HG02623 (cell line): Measurements from ENCODE around the gene STARD10.

Source experiments
- ATAC-seq: cut with Tn5 transposase; IDR thresholded peaks from one replicate; pipeline ENCODE4 v1.9.1; 2021; ENCODE audit warnings: moderate library complexity; ENCODE audit not compliant: unreplicated experiment

Gene STARD10

DNA sequence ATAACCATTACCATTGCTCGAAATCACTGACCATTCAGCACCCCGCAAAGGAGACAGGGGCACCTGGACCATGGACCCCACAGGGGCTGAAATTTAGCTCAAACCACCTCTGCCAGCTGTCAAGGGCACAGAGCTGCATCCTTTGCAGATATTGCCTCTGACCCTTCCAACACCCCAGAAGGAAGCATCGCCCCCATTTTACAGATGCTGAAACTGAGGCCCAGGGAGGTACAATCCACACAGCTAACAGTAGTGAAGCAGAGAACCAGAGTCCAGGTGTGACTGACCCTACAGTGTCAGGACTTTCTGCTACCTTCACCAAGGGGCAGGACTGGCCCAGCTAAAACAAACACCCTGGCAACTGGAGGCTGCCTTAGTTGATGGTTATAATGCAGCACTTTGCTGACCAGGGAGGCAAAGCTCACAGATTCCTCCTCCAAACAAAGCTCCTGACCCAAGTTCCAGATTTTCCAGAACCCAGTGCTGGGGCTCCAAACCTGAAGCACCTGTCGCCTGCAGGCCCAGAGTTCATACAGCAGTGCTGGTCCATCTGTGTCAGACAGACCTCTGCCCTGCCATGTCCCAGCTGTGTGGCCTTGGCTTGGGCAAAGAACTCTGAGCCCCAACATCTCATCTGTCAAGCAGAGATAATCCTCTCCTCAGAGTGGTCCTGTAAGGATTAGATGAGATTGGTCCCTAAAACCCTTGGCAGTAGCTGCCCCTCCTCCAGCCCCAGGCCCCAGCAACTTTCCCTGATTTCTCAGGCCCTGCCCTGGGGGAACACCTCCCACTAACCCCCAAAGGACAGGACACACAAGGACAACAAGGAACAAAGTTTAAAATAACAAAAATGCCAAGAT, 26.4 kb downstream of the STARD10 start:
- ATAC-seq: no peak

- ATAC-seq: no peak
Measured at GRCh38 chr11:72766152-72766902, 27.5 kb downstream of the STARD10 start.

DNA sequence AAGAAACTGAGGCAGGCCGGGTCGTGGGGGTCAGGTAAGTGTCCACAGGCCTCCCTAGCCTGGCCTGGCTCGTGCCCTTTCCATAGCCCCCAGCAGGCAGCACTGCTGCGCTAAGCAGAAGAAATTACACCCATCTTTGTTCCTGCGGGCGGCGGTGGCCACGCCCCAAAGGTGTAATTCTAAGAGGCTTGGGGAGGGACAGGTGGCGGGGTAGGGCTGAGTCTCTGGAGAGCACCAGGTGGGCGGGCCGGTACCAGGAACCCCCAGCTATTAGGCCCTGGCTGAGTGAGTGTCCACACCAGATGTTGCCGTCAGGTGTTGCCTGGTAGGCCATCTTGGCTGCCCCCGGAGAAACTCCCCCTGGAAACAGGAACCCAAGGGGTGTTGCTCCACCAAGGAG, 29.3 kb downstream of the STARD10 start:
- ATAC-seq: no peak

DNA sequence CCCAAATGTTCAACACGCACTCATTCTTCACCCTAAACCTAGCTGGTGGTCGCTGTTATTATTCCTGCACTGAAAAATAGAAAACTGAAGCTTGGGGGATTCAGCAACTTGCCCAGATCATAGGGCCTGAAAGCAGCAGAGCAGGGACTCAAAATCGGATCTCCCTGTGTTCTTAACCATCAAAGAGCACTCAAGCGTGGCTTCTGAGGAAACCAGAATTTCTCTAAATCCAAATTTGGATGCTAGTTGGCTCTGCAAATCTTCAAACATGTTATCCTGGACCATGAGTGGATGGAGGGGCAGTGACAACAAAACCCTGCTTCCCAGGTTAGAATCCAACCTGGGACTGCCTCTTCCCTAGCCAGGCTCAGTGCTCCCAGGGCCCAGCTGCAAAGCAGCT, 30.0 kb downstream of the STARD10 start:
- ATAC-seq: no peak

DNA sequence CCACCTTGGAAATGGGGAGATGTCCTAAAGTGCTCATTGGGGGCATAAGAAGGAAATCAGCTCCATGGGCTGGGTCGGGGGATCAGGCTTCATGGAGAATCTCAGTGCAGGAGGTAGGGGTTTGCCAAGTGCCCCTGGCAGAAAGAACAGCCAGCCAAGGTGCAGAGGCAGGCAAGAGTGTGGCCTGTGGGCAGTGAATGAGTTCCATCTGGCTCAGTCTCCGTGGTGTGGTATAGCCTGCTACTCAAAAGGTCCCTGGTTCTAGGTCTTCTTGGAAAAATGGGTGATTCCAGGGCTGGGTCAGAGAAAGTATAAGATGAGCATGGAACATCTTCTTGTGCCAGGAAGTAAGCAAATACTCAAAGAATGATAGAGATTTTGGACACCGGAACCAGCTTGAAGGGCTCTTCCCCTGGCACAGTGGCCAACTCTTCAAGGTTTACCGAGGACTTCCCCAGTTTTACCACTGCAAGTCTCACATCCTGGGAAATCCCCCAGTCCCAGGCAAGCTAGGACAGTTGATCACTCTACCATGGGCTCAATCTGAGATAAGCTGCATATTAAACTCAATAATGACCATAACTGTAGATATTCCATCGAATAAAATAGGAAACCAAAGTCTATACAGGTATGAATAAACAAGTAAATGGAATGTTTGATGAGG, 31.1 kb downstream of the STARD10 start:
- ATAC-seq: no peak

GRCh38 chr11:72760539-72761405, 33.1 kb downstream of the STARD10 start:
- ATAC-seq: no peak

DNA sequence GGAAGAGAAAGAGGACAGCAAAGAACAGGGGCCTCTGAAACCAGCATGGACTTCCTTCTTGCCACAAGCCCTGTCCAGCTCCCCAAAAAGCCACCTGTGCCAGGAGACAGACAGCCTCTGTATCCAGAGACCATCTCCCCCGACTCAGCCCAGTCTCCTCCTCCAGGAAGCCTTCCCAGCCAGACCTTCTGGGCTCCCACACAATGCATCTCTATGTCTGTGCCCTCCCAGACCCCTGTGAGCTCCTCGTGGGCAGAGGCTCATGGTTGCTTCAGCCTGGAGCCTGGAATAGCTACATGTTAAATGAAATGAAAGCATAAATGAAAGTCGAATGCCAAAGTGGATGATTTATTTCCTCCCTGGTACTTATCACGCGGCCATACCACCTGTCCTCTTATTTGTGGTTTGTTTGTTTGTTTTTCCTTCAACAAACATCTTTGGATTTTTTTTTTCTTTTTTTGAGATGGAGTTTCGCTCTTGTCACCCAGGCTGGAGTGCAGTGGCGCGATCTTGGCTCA, 34.3 kb downstream of the STARD10 start:
- no peak for ATAC-seq

GRCh38 chr11:72758690-72759389, 35.0 kb downstream of the STARD10 start:
- ATAC-seq: no peak

- no peak for ATAC-seq
Measured at GRCh38 chr11:72758304-72758689, 35.5 kb downstream of the STARD10 start.

DNA sequence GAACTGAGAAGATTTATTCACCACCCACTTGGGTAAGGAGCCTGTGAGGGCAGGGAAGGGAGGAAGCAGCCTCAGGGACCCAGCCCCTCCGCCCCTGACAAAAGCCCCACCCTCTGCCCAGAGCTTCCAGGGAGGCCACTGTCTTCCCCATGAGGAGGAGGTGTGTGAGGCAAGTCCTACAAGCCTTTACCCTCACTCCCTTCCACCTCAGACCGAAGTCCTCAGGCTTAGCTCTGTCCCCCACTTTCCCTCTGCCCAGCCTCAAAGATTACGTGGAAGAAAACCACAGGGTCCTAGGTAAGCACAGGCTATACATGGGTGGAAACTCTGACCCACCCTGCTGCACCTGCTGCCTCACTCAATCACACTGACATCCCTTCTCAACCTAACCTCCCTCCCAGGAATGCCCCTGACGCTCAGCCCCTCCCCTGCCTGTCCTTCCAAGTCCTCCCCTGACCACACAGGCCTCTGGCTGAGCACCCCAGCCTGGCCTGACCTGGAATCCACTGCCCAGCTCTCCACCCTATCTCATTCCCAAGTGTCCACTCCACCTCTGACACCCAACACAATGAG, 38.0 kb downstream of the STARD10 start:
- ATAC-seq: no peak

DNA sequence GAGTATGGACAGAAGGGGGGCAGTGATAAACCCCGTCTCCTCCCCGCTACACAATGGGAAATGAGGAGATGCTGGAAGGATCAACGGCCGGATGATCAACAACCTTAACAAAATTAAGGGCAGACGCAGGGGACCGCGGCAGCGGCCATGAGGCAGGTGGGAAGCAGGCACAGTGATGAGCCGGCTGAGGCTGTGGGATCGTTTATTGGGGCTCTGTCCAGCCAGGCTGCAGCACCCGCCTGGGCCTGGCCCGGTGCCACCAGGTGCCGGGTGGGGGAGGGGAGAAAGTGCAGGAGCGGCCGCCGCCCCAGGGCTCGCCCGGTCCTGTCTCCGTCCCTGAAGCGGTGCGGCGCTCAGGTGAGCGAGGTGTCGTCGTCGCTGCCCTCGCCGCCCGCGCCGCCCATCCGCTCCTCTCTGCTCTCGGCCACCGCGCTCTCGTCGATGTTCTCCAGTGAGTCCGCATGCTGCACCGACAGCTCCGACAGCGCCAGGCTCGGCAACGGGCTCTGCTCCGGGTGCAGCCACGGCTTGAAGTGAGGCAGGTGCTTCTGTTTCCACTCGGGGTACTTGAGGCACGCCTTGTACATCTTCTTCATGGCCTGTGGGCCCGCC, 39.2 kb downstream of the STARD10 start:
- ATAC-seq: no peak

DNA sequence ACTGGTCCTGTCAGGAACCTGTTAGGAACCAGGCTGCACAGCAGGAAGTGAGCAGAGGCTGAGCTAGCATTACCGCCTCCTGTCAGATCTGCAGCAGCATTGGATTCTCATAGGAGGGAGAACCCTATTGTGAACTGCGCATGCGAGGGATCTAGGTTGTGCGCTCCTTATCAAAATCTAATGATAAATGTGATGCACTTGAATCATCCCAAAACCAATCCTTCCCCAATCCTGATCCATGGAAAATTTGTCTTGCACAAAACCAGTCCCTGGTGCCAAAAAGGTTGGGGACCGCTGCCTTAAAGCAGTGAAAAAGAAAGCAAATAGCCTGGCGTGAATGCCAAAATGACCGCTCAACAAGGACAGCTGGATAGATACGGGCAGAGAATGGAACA, 39.7 kb downstream of the STARD10 start:
- ATAC-seq: no peak

- no peak for ATAC-seq
Measured at GRCh38 chr11:72753341-72754148, 40.3 kb downstream of the STARD10 start.

DNA sequence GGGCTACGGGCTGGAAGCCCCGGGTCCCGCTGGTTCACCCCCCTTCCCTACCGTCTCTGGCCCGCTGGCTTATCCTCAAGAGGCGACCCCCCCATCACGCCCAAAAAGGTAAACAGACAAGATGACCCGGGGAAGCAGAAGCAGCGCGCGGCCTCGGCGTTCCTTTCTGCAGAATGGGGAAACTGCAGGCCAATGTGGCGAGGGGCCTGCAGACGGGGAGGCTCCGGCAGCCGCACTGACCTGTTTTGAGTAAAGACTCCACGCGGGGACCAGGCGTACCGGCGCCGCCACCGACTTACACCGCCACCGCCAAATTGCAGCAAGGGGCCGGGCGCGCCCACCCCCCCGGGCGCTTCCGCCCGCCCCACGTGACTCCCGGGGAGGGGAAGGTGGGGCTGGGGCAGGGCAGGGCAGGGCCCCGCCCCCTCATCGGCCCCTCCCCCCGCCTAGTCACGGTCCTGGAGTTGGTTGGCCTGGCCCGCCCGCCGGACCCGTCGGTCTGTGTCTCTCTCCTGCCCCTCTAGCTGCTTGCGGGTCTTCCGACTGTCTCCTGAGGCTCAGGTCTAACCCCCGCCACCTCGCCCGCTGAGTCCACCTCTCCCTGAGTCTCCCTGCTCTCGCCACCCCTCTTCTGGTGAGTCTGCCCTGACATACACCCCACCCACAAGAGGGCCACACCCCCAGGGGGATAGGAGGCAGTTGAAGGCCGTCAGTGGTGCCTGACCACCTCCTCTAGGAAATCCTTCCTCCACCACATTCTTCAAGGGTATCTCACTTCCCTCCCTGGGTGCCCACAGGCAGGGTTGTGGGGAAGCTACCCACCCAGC, 41.5 kb downstream of the STARD10 start, which contains the start of gene ARAP1:
TSS of gene ARAP1 (minus strand) at position 321 of the 827 bp plus-strand sequence. CDS start 25,280 bp downstream, outside the sequence.
- peak; percentile 78 for ATAC-seq

GRCh38 chr11:72751116-72752087, 42.4 kb downstream of the STARD10 start:
- ATAC-seq: no peak

- ATAC-seq: no peak
Measured at GRCh38 chr11:72750556-72751115, 43.2 kb downstream of the STARD10 start.
